H1 (cell line): ENCODE results near the gene CFAP91. TPM values are rescaled to one million over a fixed set of nuclear protein-coding genes. Genes with fewer than 3 reads are reported as not detected.

Experiments used
- FOSL1 ChIP-seq: IDR thresholded peaks from 2 replicates; pipeline ENCODE4 v1.6.1; 2011; ENCODE audit warnings: mild to moderate bottlenecking, low read depth, low read length, moderate library complexity; ENCODE audit not compliant: insufficient read depth
- HDAC2 ChIP-seq, 2 experiments: fragments of 300-600 bp in 1 of 2; sonication (generic) in 1 of 2; IDR thresholded peaks; 2 replicates each; pipeline ENCODE4 v1.6.1; 2011 to 2012; ENCODE audit warnings: low read depth in 2 of 2, low read length in 2 of 2, mild to moderate bottlenecking in 2 of 2, moderate library complexity in 2 of 2, borderline replicate concordance in 1 of 2, inconsistent platforms in 1 of 2
- SAP30 ChIP-seq: fragments of 300-600 bp; sonication (generic); IDR thresholded peaks from 2 replicates; pipeline ENCODE4 v1.7.1; 2012; ENCODE audit warnings: low read length, moderate library complexity, mild to moderate bottlenecking, inconsistent platforms; ENCODE audit not compliant: insufficient read depth, insufficient replicate concordance
- USF2 ChIP-seq: IDR thresholded peaks from 2 replicates; pipeline ENCODE4 v1.6.1; 2011; ENCODE audit warnings: low read length, improper control_type of control experiment
- polyA plus RNA-seq, 7 experiments: library from polyadenylated mRNA; depleted of rRNA in 3 of 7; stranded (reverse) in 5 of 7; unstranded in 2 of 7; fragments of >200 nt in 5 of 7; fragments of 200-250 nt in 2 of 7; gene quantifications; 1 replicate in 5 of 7; 2 replicates in 1 of 7; 4 replicates in 1 of 7; pipeline versions ENCODE4 v1.2.1 to v1.2.3, GENCODE V29; 2011 to 2013; ENCODE audit warnings: missing spikeins in 2 of 7, mixed read lengths in 2 of 7
- total RNA-seq: library from RNA; stranded (reverse); fragmentation: NEBNext Ultra II Directional; extraction: Animal tissue kit (Norgen Biotek cat#: 25700); gene quantifications from 2 replicates; pipeline ENCODE4 v1.2.1, GENCODE V29; 2021

The CFAP91 gene
- total and polyA plus RNA-seq, 2 of the 8 experiments (the other 6 are each of a cell fraction or from before 2014, with no cell fraction given): 5.4 to 7.4 TPM

- TF ChIP-seq SAP30 (no peak), USF2 (no peak), HDAC2 (IDR thresholded peaks at IDR 0.05; ENCODE audit: borderline replicate concordance in 1 of 2, low read depth in 2 of 2, low read length in 2 of 2) (no peak), FOSL1 (no peak)
These were observed 32.8 kb upstream of the CFAP91 start (continued) for GRCh38 chr3:119669906-119670570.
